Astrocyte (in vitro differentiated cells and primary cell): ENCODE results near the gene RASGEF1C.

Experiments used
- CTCF ChIP-seq: IDR thresholded peaks from 2 replicates; pipeline ENCODE4 v1.5.1; 2011; ENCODE audit warnings: low read depth, mild to moderate bottlenecking, inconsistent platforms, low read length, moderate library complexity; ENCODE audit not compliant: insufficient read depth
- EZH2 ChIP-seq: IDR thresholded peaks from 2 replicates; pipeline ENCODE4 v1.6.1; 2012; ENCODE audit warnings: mild to moderate bottlenecking, low read length, inconsistent platforms; ENCODE audit not compliant: insufficient read depth

- TF ChIP-seq CTCF (no peak), EZH2 (no peak)
These were observed 15.1 kb downstream of the RASGEF1C start for GRCh38 chr5:180193749-180194375.
